ENCODE data around the gene USP2.

DNA sequence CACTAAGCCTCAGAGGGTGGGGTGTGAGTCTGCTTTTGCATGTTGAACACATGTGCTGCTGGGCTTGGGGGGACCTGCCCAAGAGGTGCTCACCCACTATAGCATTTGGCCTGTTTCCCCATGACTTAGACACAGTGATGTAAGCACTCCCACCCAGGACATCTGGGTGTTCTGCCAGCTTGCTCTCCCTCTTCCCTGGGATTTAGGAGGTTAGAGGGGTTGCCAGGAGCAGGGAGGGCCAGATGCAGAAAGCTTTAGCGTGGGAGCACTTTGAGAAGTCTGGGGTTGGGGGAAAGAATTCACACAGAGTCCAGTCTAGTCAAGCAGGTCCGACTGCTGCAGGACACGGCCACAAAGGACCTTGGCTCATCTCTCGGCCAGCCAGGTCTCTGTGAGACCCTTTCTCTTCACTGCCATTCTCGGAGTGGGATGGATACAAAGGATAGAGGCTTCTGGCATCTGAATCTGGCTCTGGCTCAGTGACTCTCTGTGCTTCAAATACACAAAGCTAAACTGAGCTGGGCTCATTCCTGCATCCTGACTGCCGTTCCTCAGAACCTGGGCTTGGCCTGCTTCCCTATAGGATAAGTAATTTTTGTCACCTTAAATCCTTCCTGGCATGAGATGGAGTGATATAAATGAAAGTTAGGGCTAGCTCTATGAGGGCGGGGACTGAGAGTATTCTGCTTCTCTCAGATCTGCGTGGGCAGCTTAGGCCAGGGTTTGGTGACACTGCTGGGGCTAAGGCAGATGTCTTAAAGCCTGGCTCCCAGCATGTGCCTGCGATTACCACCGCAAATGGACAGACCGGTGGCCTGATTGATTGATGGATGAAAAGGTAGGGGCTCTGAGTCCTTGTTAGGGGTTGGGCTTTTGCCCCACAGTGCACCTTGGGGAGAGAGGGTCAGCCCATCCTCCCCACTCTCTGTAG is 14.5 kb downstream of the USP2 start:
- TF ChIP-seq, protein P1, sequence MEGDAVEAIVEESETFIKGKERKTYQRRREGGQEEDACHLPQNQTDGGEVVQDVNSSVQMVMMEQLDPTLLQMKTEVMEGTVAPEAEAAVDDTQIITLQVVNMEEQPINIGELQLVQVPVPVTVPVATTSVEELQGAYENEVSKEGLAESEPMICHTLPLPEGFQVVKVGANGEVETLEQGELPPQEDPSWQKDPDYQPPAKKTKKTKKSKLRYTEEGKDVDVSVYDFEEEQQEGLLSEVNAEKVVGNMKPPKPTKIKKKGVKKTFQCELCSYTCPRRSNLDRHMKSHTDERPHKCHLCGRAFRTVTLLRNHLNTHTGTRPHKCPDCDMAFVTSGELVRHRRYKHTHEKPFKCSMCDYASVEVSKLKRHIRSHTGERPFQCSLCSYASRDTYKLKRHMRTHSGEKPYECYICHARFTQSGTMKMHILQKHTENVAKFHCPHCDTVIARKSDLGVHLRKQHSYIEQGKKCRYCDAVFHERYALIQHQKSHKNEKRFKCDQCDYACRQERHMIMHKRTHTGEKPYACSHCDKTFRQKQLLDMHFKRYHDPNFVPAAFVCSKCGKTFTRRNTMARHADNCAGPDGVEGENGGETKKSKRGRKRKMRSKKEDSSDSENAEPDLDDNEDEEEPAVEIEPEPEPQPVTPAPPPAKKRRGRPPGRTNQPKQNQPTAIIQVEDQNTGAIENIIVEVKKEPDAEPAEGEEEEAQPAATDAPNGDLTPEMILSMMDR (IDR thresholded peaks at IDR 0.05), result no peak
- TF ChIP-seq, protein P2, sequence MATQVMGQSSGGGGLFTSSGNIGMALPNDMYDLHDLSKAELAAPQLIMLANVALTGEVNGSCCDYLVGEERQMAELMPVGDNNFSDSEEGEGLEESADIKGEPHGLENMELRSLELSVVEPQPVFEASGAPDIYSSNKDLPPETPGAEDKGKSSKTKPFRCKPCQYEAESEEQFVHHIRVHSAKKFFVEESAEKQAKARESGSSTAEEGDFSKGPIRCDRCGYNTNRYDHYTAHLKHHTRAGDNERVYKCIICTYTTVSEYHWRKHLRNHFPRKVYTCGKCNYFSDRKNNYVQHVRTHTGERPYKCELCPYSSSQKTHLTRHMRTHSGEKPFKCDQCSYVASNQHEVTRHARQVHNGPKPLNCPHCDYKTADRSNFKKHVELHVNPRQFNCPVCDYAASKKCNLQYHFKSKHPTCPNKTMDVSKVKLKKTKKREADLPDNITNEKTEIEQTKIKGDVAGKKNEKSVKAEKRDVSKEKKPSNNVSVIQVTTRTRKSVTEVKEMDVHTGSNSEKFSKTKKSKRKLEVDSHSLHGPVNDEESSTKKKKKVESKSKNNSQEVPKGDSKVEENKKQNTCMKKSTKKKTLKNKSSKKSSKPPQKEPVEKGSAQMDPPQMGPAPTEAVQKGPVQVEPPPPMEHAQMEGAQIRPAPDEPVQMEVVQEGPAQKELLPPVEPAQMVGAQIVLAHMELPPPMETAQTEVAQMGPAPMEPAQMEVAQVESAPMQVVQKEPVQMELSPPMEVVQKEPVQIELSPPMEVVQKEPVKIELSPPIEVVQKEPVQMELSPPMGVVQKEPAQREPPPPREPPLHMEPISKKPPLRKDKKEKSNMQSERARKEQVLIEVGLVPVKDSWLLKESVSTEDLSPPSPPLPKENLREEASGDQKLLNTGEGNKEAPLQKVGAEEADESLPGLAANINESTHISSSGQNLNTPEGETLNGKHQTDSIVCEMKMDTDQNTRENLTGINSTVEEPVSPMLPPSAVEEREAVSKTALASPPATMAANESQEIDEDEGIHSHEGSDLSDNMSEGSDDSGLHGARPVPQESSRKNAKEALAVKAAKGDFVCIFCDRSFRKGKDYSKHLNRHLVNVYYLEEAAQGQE (IDR thresholded peaks at IDR 0.05; ENCODE audit: insufficient read depth in 1 of 2, low read depth in 2 of 2, low read length in 1 of 2), result no peak

Measured in Panc1 (cell line).